Progenitor cell of endocrine pancreas (in vitro differentiated cells): ENCODE results near the gene MPC1. TPM values are rescaled to one million over a fixed set of nuclear protein-coding genes. Genes with fewer than 3 reads are reported as not detected.
A peak's percentile ranks its signal among the peaks of the same experiment; 100 is the strongest.

Source experiments
- DNase-seq: peaks from one replicate; pipeline ENCODE4 v3.0.0; 2021; ENCODE audit warnings: low spot score; ENCODE audit not compliant: unreplicated experiment
- H3K27ac Mint-ChIP-seq: 2 replicates; pipeline ENCODE4 v1.8.0; 2021; ENCODE audit warnings: mild to moderate bottlenecking, moderate library complexity, mixed read lengths
- H3K27me3 Mint-ChIP-seq: 2 replicates; pipeline ENCODE4 v1.8.0; 2021; ENCODE audit warnings: mixed read lengths
- H3K36me3 Mint-ChIP-seq: 2 replicates; pipeline ENCODE4 v1.8.0; 2022; ENCODE audit warnings: mixed read lengths; ENCODE audit not compliant: insufficient read depth
- H3K4me1 Mint-ChIP-seq: 2 replicates; pipeline ENCODE4 v1.8.0; 2021; ENCODE audit warnings: low read depth, mixed read lengths
- H3K4me3 Mint-ChIP-seq: 2 replicates; pipeline ENCODE4 v1.8.0; 2021; ENCODE audit warnings: low read depth, mild to moderate bottlenecking, moderate library complexity, mixed read lengths
- H3K9me3 Mint-ChIP-seq: 2 replicates; pipeline ENCODE4 v1.8.0; 2021; ENCODE audit warnings: low read depth, mixed read lengths
- CTCF ChIP-seq: fragments of 200-600 bp; sonication (generic); IDR thresholded peaks from one replicate; pipeline ENCODE4 v1.5.0; 2021; ENCODE audit warnings: antibody characterized with exemption, mild to moderate bottlenecking; ENCODE audit not compliant: unreplicated experiment
- total RNA-seq: library from RNA; stranded (reverse); gene quantifications from 2 replicates; pipeline ENCODE4 v1.2.1, GENCODE V29; 2021

The MPC1 gene
- total RNA-seq, 1 donor from 2014 or later: 20.3 TPM

- H3K4me3 Mint-ChIP-seq: no peak overlapping the region
- no peaks in the 10 kb centered on the region for H3K27me3 Mint-ChIP-seq
- H3K36me3 Mint-ChIP-seq: peaks cover 1% of the 10 kb centered on the region
- H3K4me1 Mint-ChIP-seq: peaks cover 7% of the 10 kb centered on the region
- DNase-seq: no peak
- no peak for TF ChIP-seq CTCF
- H3K9me3 Mint-ChIP-seq: peaks cover 13% of the 10 kb centered on the region
- no peak overlapping the region for H3K27ac Mint-ChIP-seq
Measured at GRCh38 chr6:166353507-166353906, 29.2 kb downstream of the MPC1 start.

- Mint-ChIP-seq H3K36me3 (peaks cover 1% of the 10 kb centered on the region), H3K9me3 (peaks cover 13% of the 10 kb centered on the region), H3K27ac (no peak overlapping the region), H3K4me3 (no peak overlapping the region), H3K27me3 (peaks cover under 1% of the 10 kb centered on the region), H3K4me1 (peaks cover 7% of the 10 kb centered on the region)
- TF ChIP-seq CTCF: no peak
- DNase-seq: no peak
Measured at GRCh38 chr6:166352923-166353322, 29.8 kb downstream of the MPC1 start.

- Mint-ChIP-seq H3K27ac (no peak overlapping the region), H3K9me3 (peaks cover 13% of the 10 kb centered on the region)
- DNase-seq: no peak
Measured at GRCh38 chr6:166351715-166352285, 30.9 kb downstream of the MPC1 start.

GRCh38 chr6:166348305-166348949, 34.3 kb downstream of the MPC1 start:
- no peak for TF ChIP-seq CTCF
- Mint-ChIP-seq H3K27me3 (peaks cover 15% of the 10 kb centered on the region), H3K4me3 (no peak overlapping the region), H3K4me1 (peaks cover 8% of the 10 kb centered on the region), H3K9me3 (peaks cover 13% of the 10 kb centered on the region), H3K27ac (no peak overlapping the region), H3K36me3 (peaks cover 1% of the 10 kb centered on the region)
- DNase-seq: no peak

More at GRCh38 chr6:166351715-166352285, 30.9 kb downstream of the MPC1 start:
- no peak for TF ChIP-seq CTCF
- peak overlapping the region; percentile 35 for H3K4me3 Mint-ChIP-seq
- peaks cover 1% of the 10 kb centered on the region for H3K36me3 Mint-ChIP-seq
- H3K27me3 Mint-ChIP-seq: peaks cover 10% of the 10 kb centered on the region
- H3K4me1 Mint-ChIP-seq: peaks cover 7% of the 10 kb centered on the region

- Mint-ChIP-seq H3K27ac (no peak overlapping the region), H3K9me3 (peaks cover 13% of the 10 kb centered on the region), H3K4me1 (peaks cover 7% of the 10 kb centered on the region), H3K36me3 (peaks cover 1% of the 10 kb centered on the region), H3K4me3 (no peak overlapping the region), H3K27me3 (peaks cover 15% of the 10 kb centered on the region)
- TF ChIP-seq CTCF: no peak
- DNase-seq: no peak
Measured at GRCh38 chr6:166346965-166347364, 35.8 kb downstream of the MPC1 start.
